H1 (cell line): Measurements from ENCODE around the gene ITGAV. TPM values are rescaled to one million over a fixed set of nuclear protein-coding genes. Genes with fewer than 3 reads are reported as not detected.

ENCODE experiments used
- CTCF ChIA-PET: fragments of 300-600 bp; sonication (Branson Sonifier 250); formaldehyde crosslinking; loops from one replicate; lab custom pipeline; 2021; ENCODE audit not compliant: partially characterized antibody; lab: Charles Lee
- POLR2A ChIA-PET: fragments of 300-600 bp; sonication (Branson Sonifier 250); formaldehyde crosslinking; loops from one replicate; lab custom pipeline; 2021; ENCODE audit warnings: inconsistent platforms; ENCODE audit not compliant: partially characterized antibody; lab: Charles Lee
- DNase-seq, 2 experiments: peaks; one replicate each; pipeline versions ENCODE4 v3.0.0 to v3.0.0-alpha.2; 2010 to 2022; ENCODE audit warnings: low spot score in 2 of 2, low read depth in 1 of 2, mixed read lengths in 1 of 2
- FAIRE-seq: peaks from 2 replicates; lab custom pipeline; 2011; peaks lifted over from hg19 to GRCh38; lab: Jason Lieb, UNC
- H2AFZ ChIP-seq: 2 replicates; pipeline ENCODE4 v1.8.1; 2012; ENCODE audit warnings: low read length, inconsistent platforms
- H2AK5ac ChIP-seq: 2 replicates; pipeline ENCODE4 v1.6.1; 2013; ENCODE audit warnings: low read depth, low read length
- H2BK120ac ChIP-seq: replicated peaks from 2 replicates; pipeline ENCODE3; 2013; ENCODE audit warnings: low read depth, low read length, inconsistent platforms
- H2BK12ac ChIP-seq: 2 replicates; pipeline ENCODE4 v1.6.1; 2013; ENCODE audit warnings: low read depth, low read length
- H2BK15ac ChIP-seq: 2 replicates; pipeline ENCODE4 v1.6.1; 2013; ENCODE audit warnings: low read length
- H2BK20ac ChIP-seq: 2 replicates; pipeline ENCODE4 v1.6.1; 2013; ENCODE audit warnings: low read length
- H2BK5ac ChIP-seq: 2 replicates; pipeline ENCODE4 v1.6.1; 2013; ENCODE audit warnings: low read depth, low read length
- H3K14ac ChIP-seq: 2 replicates; pipeline ENCODE4 v1.6.1; 2013; ENCODE audit warnings: inconsistent platforms; ENCODE audit not compliant: insufficient read length
- H3K18ac ChIP-seq: 2 replicates; pipeline ENCODE4 v1.6.1; 2013; ENCODE audit warnings: low read length; ENCODE audit errors: extremely low read depth
- H3K23ac ChIP-seq: 2 replicates; pipeline ENCODE4 v1.6.1; 2013; ENCODE audit warnings: inconsistent platforms; ENCODE audit not compliant: insufficient read length
- H3K23me2 ChIP-seq: 2 replicates; pipeline ENCODE4 v1.6.1; 2013; ENCODE audit warnings: low read depth, low read length
- H3K27ac ChIP-seq: 2 replicates; pipeline ENCODE4 v1.6.1; 2011; ENCODE audit warnings: low read depth, low read length, inconsistent platforms
- H3K27me3 ChIP-seq, 4 experiments: replicated peaks in 1 of 4; 1 replicate in 1 of 4; 2 replicates in 3 of 4; pipeline versions ENCODE4 v1.6.1 to v1.8.1; 2011 to 2013; ENCODE audit warnings: low read length in 3 of 4, mild to moderate bottlenecking in 3 of 4, inconsistent platforms in 2 of 4, mixed read lengths in 2 of 4, moderate library complexity in 1 of 4; ENCODE audit not compliant: control insufficient read depth in 3 of 4, insufficient read depth in 3 of 4; ENCODE audit errors: extremely low read depth in 1 of 4
- H3K36me3 ChIP-seq, 4 experiments: 2 replicates each; pipeline versions ENCODE4 v1.6.1 to v1.8.1; 2011 to 2013; ENCODE audit warnings: mild to moderate bottlenecking in 4 of 4, low read length in 3 of 4, moderate library complexity in 2 of 4, control low read depth in 1 of 4, inconsistent platforms in 1 of 4; ENCODE audit not compliant: insufficient read depth in 4 of 4, control insufficient read depth in 2 of 4
- H3K4ac ChIP-seq: replicated peaks from 2 replicates; pipeline ENCODE3; 2013; ENCODE audit warnings: low read length, low read depth, mixed read lengths, inconsistent platforms; ENCODE audit not compliant: insufficient read length
- H3K4me1 ChIP-seq, 4 experiments: replicated peaks in 1 of 4; 1 replicate in 1 of 4; 2 replicates in 3 of 4; pipeline versions ENCODE4 v1.6.1 to v1.8.1; 2011 to 2013; ENCODE audit warnings: low read length in 3 of 4, inconsistent platforms in 2 of 4, mixed read lengths in 1 of 4; ENCODE audit not compliant: insufficient read depth in 4 of 4, control insufficient read depth in 3 of 4
- H3K4me2 ChIP-seq, 2 experiments: 2 replicates each; pipeline versions ENCODE4 v1.6.1 to v1.8.1; 2011 to 2013; ENCODE audit warnings: low read depth in 2 of 2, low read length in 2 of 2, control low read depth in 1 of 2, inconsistent platforms in 1 of 2, mild to moderate bottlenecking in 1 of 2; ENCODE audit not compliant: insufficient read depth in 1 of 2
- H3K4me3 ChIP-seq, 4 experiments: fragments of 200-600, 300-600 bp in 1 of 4; sonication (generic), shearing (Covaris generic), sonication (Bioruptor Twin) in 1 of 4; 2 replicates each; pipeline versions ENCODE4 v1.5.1 to v1.8.1; 2011 to 2016; ENCODE audit warnings: low read length in 4 of 4, low read depth in 3 of 4, control low read depth in 2 of 4, inconsistent platforms in 2 of 4, mild to moderate bottlenecking in 2 of 4, mixed read lengths in 1 of 4, moderate library complexity in 1 of 4; ENCODE audit not compliant: insufficient read depth in 2 of 4; ENCODE audit errors: extremely low read depth in 1 of 4
- H3K56ac ChIP-seq: replicated peaks from 2 replicates; pipeline ENCODE3; 2013; ENCODE audit warnings: low read depth, mild to moderate bottlenecking, mixed read lengths, low read length, inconsistent platforms; ENCODE audit not compliant: insufficient read length
- H3K79me1 ChIP-seq: 2 replicates; pipeline ENCODE4 v1.6.1; 2013; ENCODE audit warnings: low read depth, low read length, control low read depth
- H3K79me2 ChIP-seq, 2 experiments: 2 replicates each; pipeline versions ENCODE4 v1.6.1 to v1.8.1; 2012 to 2013; ENCODE audit warnings: low read length in 2 of 2, mild to moderate bottlenecking in 2 of 2, inconsistent platforms in 1 of 2; ENCODE audit not compliant: insufficient read depth in 2 of 2, control insufficient read depth in 1 of 2
- H3K9ac ChIP-seq, 4 experiments: replicated peaks in 1 of 4; 1 replicate in 1 of 4; 2 replicates in 3 of 4; pipeline versions ENCODE4 v1.6.1 to v1.8.1; 2011 to 2013; ENCODE audit warnings: low read depth in 3 of 4, low read length in 3 of 4, control low read depth in 2 of 4, mild to moderate bottlenecking in 2 of 4, moderate library complexity in 2 of 4, inconsistent platforms in 1 of 4; ENCODE audit errors: extremely low read depth in 1 of 4
- H3K9me3 ChIP-seq, 2 experiments: 2 replicates each; pipeline versions ENCODE4 v1.6.1 to v1.8.1; 2012 to 2013; ENCODE audit warnings: mild to moderate bottlenecking in 2 of 2, moderate library complexity in 2 of 2, control low read depth in 1 of 2, inconsistent platforms in 1 of 2, low read depth in 1 of 2, low read length in 1 of 2, mixed read lengths in 1 of 2; ENCODE audit not compliant: insufficient read depth in 2 of 2
- H4K20me1 ChIP-seq, 2 experiments: replicated peaks in 1 of 2; 2 replicates each; pipeline versions ENCODE3 to v1.8.1; 2011 to 2013; ENCODE audit warnings: inconsistent platforms in 2 of 2, low read length in 2 of 2, mild to moderate bottlenecking in 1 of 2; ENCODE audit not compliant: insufficient read depth in 2 of 2, control insufficient read depth in 1 of 2
- H4K5ac ChIP-seq: 2 replicates; pipeline ENCODE4 v1.6.1; 2013; ENCODE audit warnings: low read length, low read depth, mixed read lengths, inconsistent platforms; ENCODE audit not compliant: insufficient read length
- H4K8ac ChIP-seq: 2 replicates; pipeline ENCODE4 v1.8.0; 2013; ENCODE audit warnings: mild to moderate bottlenecking, moderate library complexity, low read length, inconsistent platforms; ENCODE audit not compliant: insufficient read depth; ENCODE audit errors: extremely low read depth
- H4K91ac ChIP-seq: replicated peaks from 2 replicates; pipeline ENCODE3; 2013; ENCODE audit warnings: low read length, mixed read lengths, inconsistent platforms; ENCODE audit not compliant: insufficient read length
- ASH2L ChIP-seq: fragments of 200-600, 300-600 bp; sonication (generic); IDR thresholded peaks from one replicate; pipeline ENCODE4 v1.7.1; 2017; ENCODE audit warnings: low read length
- CBX8 ChIP-seq: fragments of 300-800, 300-1000 bp; sonication (generic); IDR thresholded peaks from 2 replicates; pipeline ENCODE4 v1.7.1; 2016; ENCODE audit warnings: low read depth, low read length, borderline replicate concordance
- POLR2AphosphoS5 ChIP-seq: IDR thresholded peaks from 2 replicates; pipeline ENCODE4 v1.6.1; 2011; ENCODE audit warnings: low read depth, low read length
- TBP ChIP-seq: IDR thresholded peaks from 2 replicates; pipeline ENCODE4 v1.6.1; 2011; ENCODE audit warnings: low read depth, low read length, improper control_type of control experiment
- WGBS, 2 experiments: shearing (Covaris generic) in 1 of 2; methylation state at CpG; one replicate each; pipeline versions ENCODE4 v1.1.6 to v1.1.7; 2013 to 2015; ENCODE audit warnings: low lambda C conversion rate in 2 of 2, mixed read lengths in 2 of 2, inconsistent platforms in 1 of 2, low coverage in 1 of 2, missing lambda C conversion rate in 1 of 2; ENCODE audit not compliant: insufficient replicate concordance in 2 of 2, insufficient coverage in 1 of 2, insufficient read length in 1 of 2; ENCODE audit errors: extremely low coverage in 1 of 2, missing lambda C conversion rate in 1 of 2; 5-methylcytosine and 5-hydroxymethylcytosine counted together
- polyA plus RNA-seq, 7 experiments: library from polyadenylated mRNA; depleted of rRNA in 3 of 7; stranded (reverse) in 5 of 7; unstranded in 2 of 7; fragments of >200 nt in 5 of 7; fragments of 200-250 nt in 2 of 7; gene quantifications; 1 replicate in 5 of 7; 2 replicates in 1 of 7; 4 replicates in 1 of 7; pipeline versions ENCODE4 v1.2.1 to v1.2.3, GENCODE V29; 2011 to 2013; ENCODE audit warnings: missing spikeins in 2 of 7, mixed read lengths in 2 of 7
- total RNA-seq: library from RNA; stranded (reverse); fragmentation: NEBNext Ultra II Directional; extraction: Animal tissue kit (Norgen Biotek cat#: 25700); gene quantifications from 2 replicates; pipeline ENCODE4 v1.2.1, GENCODE V29; 2021

The ITGAV gene
- total and polyA plus RNA-seq, 2 of the 8 experiments (the other 6 are each of a cell fraction or from before 2014, with no cell fraction given): 11.7 to 42.4 TPM

GRCh38 chr2:186614373-186614772 lies 24.5 kb downstream of the ITGAV start:
- H3K18ac ChIP-seq: no peak overlapping the region
- H3K4ac ChIP-seq: no peak overlapping the region
- CTCF ChIA-PET: interaction anchor here (1.7 kb wide), 1 partner anchor 27 kb away, joined by 5 read pairs; no protein-coding TSS in a partner anchor
- H2AK5ac ChIP-seq: no peak overlapping the region
- H3K79me1 ChIP-seq: 0 out of 2 replicates have a peak, but pooled peaks cover 2% of the 10 kb centered on the region
- no peak overlapping the region for H3K14ac ChIP-seq
- no peak overlapping the region for H3K23ac ChIP-seq
- no peak for FAIRE-seq
- H3K56ac ChIP-seq: no peak overlapping the region
- DNase-seq: no peak
- no peaks in the 10 kb centered on the region for H3K23me2 ChIP-seq
- TF ChIP-seq POLR2AphosphoS5 (no peak), CBX8 (no peak), ASH2L (no peak), TBP (no peak)
- no peak overlapping the region for H2BK12ac ChIP-seq
- no peaks in the 10 kb centered on the region for H3K9me3 ChIP-seq
- H3K4me3 ChIP-seq: no peak overlapping the region
- H4K5ac ChIP-seq: no peak overlapping the region
- H3K36me3 ChIP-seq: no peaks in the 10 kb centered on the region
- H3K79me2 ChIP-seq: peaks cover 0 to 8% of the 10 kb centered on the region in 2 experiments; a peak in 1 of 4 replicates
- H4K20me1 ChIP-seq: peaks cover 0 to 2% of the 10 kb centered on the region in 2 experiments
- no peak overlapping the region for H2BK5ac ChIP-seq
- H3K27ac ChIP-seq: no peak overlapping the region
- no peak overlapping the region for H3K4me2 ChIP-seq
- no peak overlapping the region for H4K91ac ChIP-seq
- no peak overlapping the region for H4K8ac ChIP-seq
- H2BK20ac ChIP-seq: no peak overlapping the region
- no peaks in the 10 kb centered on the region for H3K4me1 ChIP-seq
- H2AFZ ChIP-seq: no peak overlapping the region
- no peaks in the 10 kb centered on the region for H3K27me3 ChIP-seq
- H2BK15ac ChIP-seq: no peak overlapping the region
- H2BK120ac ChIP-seq: no peak overlapping the region
- 95% methylated on average over 2 of the region's 2 CpGs; no CpG with 5 or more reads in 1 of the 2 experiments for WGBS, 2 experiments
- POLR2A ChIA-PET: interaction anchor here (0.6 kb wide), 1 partner anchor 36 kb away, joined by 4 read pairs; no protein-coding TSS in a partner anchor
- no peak overlapping the region for H3K9ac ChIP-seq
